HepG2 (cell line): ENCODE results near the gene KCNT2.

Source experiments
- JUN ChIP-seq: sonication (generic); formaldehyde crosslinking; IDR thresholded peaks from 2 replicates; pipeline ENCODE4 v1.4.0; 2020; ENCODE audit warnings: mild to moderate bottlenecking, missing genetic modification reagents
- KDM1A ChIP-seq: IDR thresholded peaks from 2 replicates; pipeline ENCODE4 v1.6.1; 2016; ENCODE audit warnings: missing compliant biosample characterization
- MAFG ChIP-seq: sonication (generic); formaldehyde crosslinking; IDR thresholded peaks from 2 replicates; pipeline ENCODE4 v1.5.1; 2020; ENCODE audit warnings: mild to moderate bottlenecking, missing genetic modification reagents
- SPEN ChIP-seq: sonication (generic); formaldehyde crosslinking; IDR thresholded peaks from 2 replicates; pipeline ENCODE4 v1.5.1; 2020; ENCODE audit warnings: low read depth, mild to moderate bottlenecking, missing genetic modification reagents
- TCF7 ChIP-seq: sonication (generic); IDR thresholded peaks from 2 replicates; pipeline ENCODE4 v1.6.1; 2016; ENCODE audit warnings: antibody characterized with exemption, low read depth
- ZFP82 ChIP-seq: sonication (generic); formaldehyde crosslinking; IDR thresholded peaks from 2 replicates; pipeline ENCODE4 v1.5.1; 2020; ENCODE audit warnings: mild to moderate bottlenecking, missing genetic modification reagents, borderline replicate concordance
- TF ChIP-seq, protein P1 (sequence below): sonication (generic); formaldehyde crosslinking; IDR thresholded peaks from 2 replicates; pipeline ENCODE4 v1.8.1; 2022; ENCODE audit warnings: low read depth, mild to moderate bottlenecking, missing genetic modification reagents

DNA sequence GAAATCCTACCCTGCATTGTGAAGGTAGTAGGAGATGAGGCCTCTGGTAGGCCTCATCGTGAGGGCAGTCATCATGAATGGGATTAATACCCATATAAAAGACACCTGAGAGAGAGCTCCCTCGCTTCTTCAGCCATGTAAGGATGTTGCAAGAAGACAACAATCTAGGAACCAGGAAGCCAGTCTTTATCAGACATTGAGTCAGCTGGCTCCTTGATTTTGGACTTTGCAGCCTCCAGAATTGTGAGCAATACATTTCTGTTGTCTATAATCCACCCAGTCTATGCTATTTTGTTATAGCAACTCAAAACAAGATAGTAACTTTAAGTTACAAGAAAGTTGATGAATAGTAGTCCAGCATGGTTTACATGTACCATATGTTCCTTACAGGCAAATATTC lies 208.5 kb downstream of the KCNT2 start:
- TF ChIP-seq SPEN (CRISPR knock-in tag) (no peak), MAFG (no peak), TCF7 (no peak), ZFP82 (CRISPR knock-in tag) (no peak), KDM1A (CRISPR knock-in tag) (no peak), JUN (CRISPR knock-in tag) (no peak)
- TF ChIP-seq, protein P1, sequence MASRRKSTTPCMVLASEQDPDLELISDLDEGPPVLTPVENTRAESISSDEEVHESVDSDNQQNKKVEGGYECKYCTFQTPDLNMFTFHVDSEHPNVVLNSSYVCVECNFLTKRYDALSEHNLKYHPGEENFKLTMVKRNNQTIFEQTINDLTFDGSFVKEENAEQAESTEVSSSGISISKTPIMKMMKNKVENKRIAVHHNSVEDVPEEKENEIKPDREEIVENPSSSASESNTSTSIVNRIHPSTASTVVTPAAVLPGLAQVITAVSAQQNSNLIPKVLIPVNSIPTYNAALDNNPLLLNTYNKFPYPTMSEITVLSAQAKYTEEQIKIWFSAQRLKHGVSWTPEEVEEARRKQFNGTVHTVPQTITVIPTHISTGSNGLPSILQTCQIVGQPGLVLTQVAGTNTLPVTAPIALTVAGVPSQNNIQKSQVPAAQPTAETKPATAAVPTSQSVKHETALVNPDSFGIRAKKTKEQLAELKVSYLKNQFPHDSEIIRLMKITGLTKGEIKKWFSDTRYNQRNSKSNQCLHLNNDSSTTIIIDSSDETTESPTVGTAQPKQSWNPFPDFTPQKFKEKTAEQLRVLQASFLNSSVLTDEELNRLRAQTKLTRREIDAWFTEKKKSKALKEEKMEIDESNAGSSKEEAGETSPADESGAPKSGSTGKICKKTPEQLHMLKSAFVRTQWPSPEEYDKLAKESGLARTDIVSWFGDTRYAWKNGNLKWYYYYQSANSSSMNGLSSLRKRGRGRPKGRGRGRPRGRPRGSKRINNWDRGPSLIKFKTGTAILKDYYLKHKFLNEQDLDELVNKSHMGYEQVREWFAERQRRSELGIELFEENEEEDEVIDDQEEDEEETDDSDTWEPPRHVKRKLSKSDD, result no peak
